Liver (tissue), 9 donors: Measurements from ENCODE around the gene ENAH. TPM values are rescaled to one million over a fixed set of nuclear protein-coding genes. Genes with fewer than 3 reads are reported as not detected.

ENCODE experiments used
- DNase-seq: peaks from one replicate; pipeline ENCODE4 v3.0.0-alpha.2; 2017; ENCODE audit warnings: low spot score
- H3K27ac ChIP-seq, 2 donors: one replicate each; pipeline ENCODE4 v1.7.0; 2013; ENCODE audit warnings: inconsistent platforms in 2 of 2, low read length in 2 of 2, control low read depth in 1 of 2, low read depth in 1 of 2, mild to moderate bottlenecking in 1 of 2
- H3K27me3 ChIP-seq, 4 donors: one replicate each; pipeline versions ENCODE4 v1.6.1 to v1.7.0; 2013; ENCODE audit warnings: low read length in 3 of 4, inconsistent platforms in 1 of 4, mild to moderate bottlenecking in 1 of 4, moderate library complexity in 1 of 4; ENCODE audit not compliant: control insufficient read depth in 4 of 4, insufficient read depth in 4 of 4
- H3K36me3 ChIP-seq, 4 donors: one replicate each; pipeline versions ENCODE4 v1.6.1 to v1.7.0; 2013; ENCODE audit warnings: low read length in 3 of 4, mild to moderate bottlenecking in 3 of 4, low read depth in 1 of 4, moderate library complexity in 1 of 4; ENCODE audit not compliant: control insufficient read depth in 4 of 4, insufficient read depth in 3 of 4
- H3K4me1 ChIP-seq, 4 donors: one replicate each; pipeline versions ENCODE4 v1.6.1 to v1.7.0; 2013; ENCODE audit warnings: low read length in 3 of 4, mild to moderate bottlenecking in 3 of 4, moderate library complexity in 1 of 4; ENCODE audit not compliant: control insufficient read depth in 4 of 4, insufficient read depth in 4 of 4
- H3K4me3 ChIP-seq, 3 donors: one replicate each; pipeline versions ENCODE4 v1.6.1 to v1.7.0; 2013; ENCODE audit warnings: low read length in 3 of 3, control low read depth in 1 of 3, low read depth in 1 of 3, mild to moderate bottlenecking in 1 of 3
- H3K9ac ChIP-seq, 2 donors: one replicate each; pipeline ENCODE4 v1.7.0; 2013; ENCODE audit warnings: low read length in 2 of 2, mild to moderate bottlenecking in 2 of 2, moderate library complexity in 2 of 2, control low read depth in 1 of 2, low read depth in 1 of 2
- H3K9me3 ChIP-seq, 4 donors: one replicate each; pipeline versions ENCODE4 v1.6.1 to v1.7.0; 2013; ENCODE audit warnings: low read length in 3 of 4; ENCODE audit not compliant: control insufficient read depth in 4 of 4
- ATF3 ChIP-seq: IDR thresholded peaks from 2 replicates; pipeline ENCODE4 v1.6.1; 2016; ENCODE audit warnings: antibody characterized with exemption
- FOXA1 ChIP-seq: IDR thresholded peaks from 2 replicates; pipeline ENCODE4 v1.6.1; 2016; ENCODE audit warnings: antibody characterized with exemption
- FOXA2 ChIP-seq: IDR thresholded peaks from 2 replicates; pipeline ENCODE4 v1.6.1; 2016; ENCODE audit warnings: antibody characterized with exemption
- GABPA ChIP-seq, 2 donors: IDR thresholded peaks in 1 of 2; conservative IDR thresholded peaks in 1 of 2; 2 replicates each; pipeline ENCODE4 v1.6.1; 2016; ENCODE audit warnings: antibody characterized with exemption in 2 of 2, mild to moderate bottlenecking in 1 of 2, moderate library complexity in 1 of 2
- HNF4A ChIP-seq, 2 donors: conservative IDR thresholded peaks; 2 replicates each; pipeline ENCODE4 v1.6.1; 2016; ENCODE audit warnings: antibody characterized with exemption in 2 of 2, mild to moderate bottlenecking in 2 of 2
- HNF4G ChIP-seq: IDR thresholded peaks from 2 replicates; pipeline ENCODE4 v1.6.1; 2016; ENCODE audit warnings: antibody characterized with exemption
- JUND ChIP-seq, 2 donors: IDR thresholded peaks; 2 replicates each; pipeline ENCODE4 v1.6.1; 2016; ENCODE audit warnings: antibody characterized with exemption in 2 of 2
- RAD21 ChIP-seq, 2 donors: IDR thresholded peaks; 2 replicates each; pipeline ENCODE4 v1.6.1; 2016; ENCODE audit warnings: antibody characterized with exemption in 2 of 2, mild to moderate bottlenecking in 2 of 2
- REST ChIP-seq: IDR thresholded peaks from 2 replicates; pipeline ENCODE4 v1.6.1; 2016; ENCODE audit warnings: antibody characterized with exemption, mild to moderate bottlenecking
- RXRA ChIP-seq, 2 donors: IDR thresholded peaks; 2 replicates each; pipeline ENCODE4 v1.6.1; 2017 to 2018; ENCODE audit warnings: antibody characterized with exemption in 2 of 2, mild to moderate bottlenecking in 1 of 2
- SP1 ChIP-seq: IDR thresholded peaks from 2 replicates; pipeline ENCODE4 v1.6.1; 2018; ENCODE audit warnings: antibody characterized with exemption, mild to moderate bottlenecking
- TAF1 ChIP-seq: conservative IDR thresholded peaks from 2 replicates; pipeline ENCODE4 v1.6.1; 2016; ENCODE audit warnings: antibody characterized with exemption, mild to moderate bottlenecking
- YY1 ChIP-seq: IDR thresholded peaks from 2 replicates; pipeline ENCODE4 v1.6.1; 2016; ENCODE audit warnings: antibody characterized with exemption, mild to moderate bottlenecking
- whole genome bisulfite sequencing: extraction: QIAGEN DNeasy Blood & Tissue Kit; methylation state at CpG from one replicate; pipeline ENCODE4 v1.1.7; 2013; 5-methylcytosine and 5-hydroxymethylcytosine counted together
- polyA plus RNA-seq, 2 donors: library from polyadenylated mRNA; stranded (reverse) in 1 of 2; unstranded in 1 of 2; fragments of 200-250 nt in 1 of 2; fragments of >200 nt in 1 of 2; fragmentation: Nextera tagmentation in 1 of 2; extraction: Ambion mirVana in 1 of 2; gene quantifications; one replicate each; pipeline versions ENCODE4 v1.2.1 to v1.2.3, GENCODE V29; 2013 to 2015
- total RNA-seq, 2 donors: library from RNA; depleted of rRNA; stranded (reverse); fragments of >200 nt; gene quantifications; one replicate each; pipeline ENCODE4 v1.2.3, GENCODE V29; 2014
- TF ChIP-seq, protein P1 (sequence below): IDR thresholded peaks from 2 replicates; pipeline ENCODE4 v1.6.1; 2016; ENCODE audit warnings: antibody characterized with exemption
- TF ChIP-seq, protein P2 (sequence below): fragments of 150-350 bp; IDR thresholded peaks from 2 replicates; pipeline ENCODE4 v1.5.1; 2017; ENCODE audit warnings: improper control_type of control experiment, low read depth, low read length; ENCODE audit not compliant: missing input control
- donor health status: healthy.
- donor health status: healthy.
- donor health status: healthy.
- donor health status: healthy.
- donor health status: healthy.

Gene ENAH
- total and polyA plus RNA-seq, 4 donors: 2.8 to 8.4 (median 4.5) TPM

- no peaks in the 10 kb centered on the region for H3K27me3 ChIP-seq
- TF ChIP-seq RAD21 (IDR thresholded peaks at IDR 0.05) (no peak), FOXA2 (no peak), JUND (IDR thresholded peaks at IDR 0.05) (no peak), YY1 (no peak), REST (no peak), RXRA (IDR thresholded peaks at IDR 0.05) (no peak), TAF1 (no peak), SP1 (no peak), HNF4A (conservative IDR thresholded peaks at IDR 0.05) (no peak)
- TF ChIP-seq, protein P1, sequence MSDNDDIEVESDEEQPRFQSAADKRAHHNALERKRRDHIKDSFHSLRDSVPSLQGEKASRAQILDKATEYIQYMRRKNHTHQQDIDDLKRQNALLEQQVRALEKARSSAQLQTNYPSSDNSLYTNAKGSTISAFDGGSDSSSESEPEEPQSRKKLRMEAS: no peak
- no peaks in the 10 kb centered on the region for H3K9me3 ChIP-seq
- no peak for DNase-seq
- no peak overlapping the region for H3K4me3 ChIP-seq
- WGBS: 78% methylated on average over 7 of the region's 7 CpGs
- H3K27ac ChIP-seq: no peak overlapping the region
- H3K36me3 ChIP-seq: no peaks in the 10 kb centered on the region
- peaks cover 3 to 34% (median 23%) of the 10 kb centered on the region in 4 donors for H3K4me1 ChIP-seq
- no peak overlapping the region for H3K9ac ChIP-seq
Observed at GRCh38 chr1:225446595-225446960, 206.3 kb downstream of the ENAH start.

GRCh38 chr1:225445639-225446594 is 207.0 kb downstream of the ENAH start:
- H3K4me3 ChIP-seq: no peak overlapping the region
- peak overlapping the region; percentile 63 to 73 for H3K27ac ChIP-seq
- WGBS: 80% methylated on average over 9 of the region's 9 CpGs
- no peak for DNase-seq
- H3K4me1 ChIP-seq: peaks cover 3 to 38% (median 27%) of the 10 kb centered on the region in 4 donors
- TF ChIP-seq, protein P2, sequence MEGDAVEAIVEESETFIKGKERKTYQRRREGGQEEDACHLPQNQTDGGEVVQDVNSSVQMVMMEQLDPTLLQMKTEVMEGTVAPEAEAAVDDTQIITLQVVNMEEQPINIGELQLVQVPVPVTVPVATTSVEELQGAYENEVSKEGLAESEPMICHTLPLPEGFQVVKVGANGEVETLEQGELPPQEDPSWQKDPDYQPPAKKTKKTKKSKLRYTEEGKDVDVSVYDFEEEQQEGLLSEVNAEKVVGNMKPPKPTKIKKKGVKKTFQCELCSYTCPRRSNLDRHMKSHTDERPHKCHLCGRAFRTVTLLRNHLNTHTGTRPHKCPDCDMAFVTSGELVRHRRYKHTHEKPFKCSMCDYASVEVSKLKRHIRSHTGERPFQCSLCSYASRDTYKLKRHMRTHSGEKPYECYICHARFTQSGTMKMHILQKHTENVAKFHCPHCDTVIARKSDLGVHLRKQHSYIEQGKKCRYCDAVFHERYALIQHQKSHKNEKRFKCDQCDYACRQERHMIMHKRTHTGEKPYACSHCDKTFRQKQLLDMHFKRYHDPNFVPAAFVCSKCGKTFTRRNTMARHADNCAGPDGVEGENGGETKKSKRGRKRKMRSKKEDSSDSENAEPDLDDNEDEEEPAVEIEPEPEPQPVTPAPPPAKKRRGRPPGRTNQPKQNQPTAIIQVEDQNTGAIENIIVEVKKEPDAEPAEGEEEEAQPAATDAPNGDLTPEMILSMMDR: no peak
- TF ChIP-seq SP1: peak; percentile 16
- H3K9me3 ChIP-seq: no peaks in the 10 kb centered on the region
- no peak overlapping the region for H3K9ac ChIP-seq
- no peaks in the 10 kb centered on the region for H3K27me3 ChIP-seq
- no peaks in the 10 kb centered on the region for H3K36me3 ChIP-seq

- Histone ChIP-seq H3K27me3 (no peaks in the 10 kb centered on the region), H3K27ac (peak overlapping the region; percentile 82 to 88), H3K36me3 (no peaks in the 10 kb centered on the region), H3K9ac (peak overlapping the region; percentile 65 to 67), H3K4me3 (peak overlapping the region in 2 of 3 donors; percentile 21 to 23), H3K9me3 (no peaks in the 10 kb centered on the region), H3K4me1 (peaks cover 7 to 48% (median 34%) of the 10 kb centered on the region in 4 donors)
- WGBS: 38% methylated on average over 3 of the region's 3 CpGs
- DNase-seq: no peak
- no peak for TF ChIP-seq ATF3
- no peak for TF ChIP-seq HNF4G
- no peak for TF ChIP-seq TAF1
- TF ChIP-seq, protein P2: no peak
- no peak for TF ChIP-seq FOXA1
- TF ChIP-seq RAD21 (IDR thresholded peaks at IDR 0.05): no peak
- TF ChIP-seq, protein P1: no peak
- no peak for TF ChIP-seq GABPA (IDR thresholded peaks at IDR 0.05 in 1 of 2, conservative IDR thresholded peaks at IDR 0.05 in 1 of 2)
- no peak for TF ChIP-seq YY1
- no peak for TF ChIP-seq FOXA2
- TF ChIP-seq HNF4A (conservative IDR thresholded peaks at IDR 0.05): no peak
- TF ChIP-seq JUND (IDR thresholded peaks at IDR 0.05): no peak
Observed at GRCh38 chr1:225442123-225442505, 210.8 kb downstream of the ENAH start.
